ENCODE results near the gene SLC5A8.

The SLC5A8 gene

GRCh38 chr12:101235686-101236085 is 25.6 kb upstream of the SLC5A8 start:
- no peak for TF ChIP-seq CTCF (IDR thresholded peaks at IDR 0.05)

- no peak for TF ChIP-seq CTCF (IDR thresholded peaks at IDR 0.05)
Measured at GRCh38 chr12:101231636-101232035, 21.6 kb upstream of the SLC5A8 start.

GRCh38 chr12:101230547-101230946 is 20.5 kb upstream of the SLC5A8 start:
- no peak for TF ChIP-seq CTCF (IDR thresholded peaks at IDR 0.05)

GRCh38 chr12:101229841-101230241 is 19.8 kb upstream of the SLC5A8 start:
- TF ChIP-seq CTCF (IDR thresholded peaks at IDR 0.05): no peak

- TF ChIP-seq CTCF (IDR thresholded peaks at IDR 0.05): no peak
Measured at GRCh38 chr12:101221301-101221700, 11.3 kb upstream of the SLC5A8 start.

GRCh38 chr12:101216810-101217209 is 6.8 kb upstream of the SLC5A8 start:
- TF ChIP-seq CTCF (IDR thresholded peaks at IDR 0.05): no peak

- TF ChIP-seq CTCF (IDR thresholded peaks at IDR 0.05): no peak
Measured at GRCh38 chr12:101207086-101207780, 2.8 kb downstream of the SLC5A8 start.
